Hindlimb muscle (tissue), 1 donor: ENCODE results near the gene HOXB7. TPM values are rescaled to one million over a fixed set of nuclear protein-coding genes. Genes with fewer than 3 reads are reported as not detected.

ENCODE experiments used
- DNase-seq: peaks from one replicate; pipeline ENCODE4 v3.0.0-alpha.2; 2013
- polyA plus RNA-seq: library from polyadenylated mRNA; unstranded; fragments of 120-200 nt; gene quantifications from one replicate; pipeline ENCODE4 v1.2.1, GENCODE V29; 2013; ENCODE audit not compliant: insufficient read length

Gene HOXB7
- polyA plus RNA-seq, 1 donor, result 3.0 TPM

DNA sequence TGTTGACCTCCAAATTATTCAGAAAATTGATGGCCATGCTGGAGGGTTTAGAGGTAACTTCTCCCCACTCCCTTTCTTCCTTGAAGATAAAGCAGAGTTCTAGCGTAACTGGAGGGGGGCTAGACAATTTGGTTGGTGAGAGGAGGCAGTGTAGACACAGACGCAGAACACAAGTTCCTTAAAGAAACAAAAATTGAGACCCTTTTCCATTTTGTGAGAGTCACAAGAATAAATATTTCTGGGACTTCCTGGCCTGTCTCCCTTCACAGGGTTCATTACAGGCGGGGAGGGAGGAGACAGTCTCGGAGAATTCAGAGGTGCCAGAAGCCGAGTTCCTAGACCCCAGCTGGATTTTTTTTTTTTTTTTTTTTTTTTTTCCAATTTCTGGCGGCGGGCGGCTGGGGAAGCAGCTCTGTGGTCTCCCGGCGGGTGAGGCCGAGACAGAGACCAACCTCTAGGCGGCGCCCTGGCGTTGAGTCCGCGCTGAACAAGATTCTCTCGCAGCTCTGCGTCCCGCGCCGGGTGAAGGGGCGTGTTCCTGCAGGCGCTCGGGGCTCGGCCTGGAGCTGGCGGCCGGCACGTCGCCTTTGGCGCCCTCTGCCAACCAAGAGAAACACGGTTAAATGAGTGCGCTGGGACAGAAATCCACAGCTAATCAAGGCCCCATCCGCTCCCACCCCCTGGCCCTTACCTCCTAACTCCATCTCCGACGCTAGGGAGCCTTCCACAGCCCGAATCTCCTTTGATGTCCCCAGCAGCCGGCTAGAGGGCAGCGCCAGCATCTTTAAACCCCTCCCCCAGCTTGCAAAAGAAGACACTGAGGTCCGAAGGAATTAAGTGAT lies 25.6 kb upstream of the HOXB7 start:
- DNase-seq, result no peak

DNA sequence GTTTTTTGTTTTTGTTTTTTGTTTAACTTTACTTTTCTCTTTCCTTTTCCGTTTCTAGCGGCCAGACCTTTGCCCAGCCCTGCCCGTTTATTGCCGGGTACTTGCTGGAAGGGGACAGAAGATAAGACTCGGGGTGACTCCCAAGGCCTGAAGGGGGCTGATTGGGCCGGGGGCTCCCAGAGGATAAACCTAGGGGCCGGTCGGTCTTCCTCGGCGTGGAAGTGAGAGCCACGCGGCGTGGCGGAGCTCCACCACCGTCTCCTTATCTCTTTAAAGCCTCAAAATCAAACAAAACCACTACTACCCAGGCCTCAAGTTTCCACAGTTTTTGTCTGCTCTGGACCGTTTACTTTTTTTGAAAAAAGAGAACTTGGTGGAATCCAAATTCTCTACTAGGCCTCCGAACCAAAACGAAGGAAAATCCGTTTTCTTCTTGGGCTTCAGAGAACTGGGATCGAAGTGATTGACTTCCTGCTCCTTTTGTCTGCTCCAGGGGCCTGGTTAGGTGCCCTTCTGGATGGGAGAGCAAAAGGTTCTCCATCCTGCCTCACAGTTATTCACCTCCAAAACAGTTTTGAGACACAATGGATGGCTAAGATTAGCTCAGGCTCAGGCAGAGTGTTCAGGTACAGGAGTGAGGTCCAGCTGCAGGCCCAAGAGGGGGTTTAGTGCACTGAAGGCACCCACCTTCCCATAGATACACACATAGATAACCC lies 23.8 kb upstream of the HOXB7 start:
- DNase-seq, result no peak

DNA sequence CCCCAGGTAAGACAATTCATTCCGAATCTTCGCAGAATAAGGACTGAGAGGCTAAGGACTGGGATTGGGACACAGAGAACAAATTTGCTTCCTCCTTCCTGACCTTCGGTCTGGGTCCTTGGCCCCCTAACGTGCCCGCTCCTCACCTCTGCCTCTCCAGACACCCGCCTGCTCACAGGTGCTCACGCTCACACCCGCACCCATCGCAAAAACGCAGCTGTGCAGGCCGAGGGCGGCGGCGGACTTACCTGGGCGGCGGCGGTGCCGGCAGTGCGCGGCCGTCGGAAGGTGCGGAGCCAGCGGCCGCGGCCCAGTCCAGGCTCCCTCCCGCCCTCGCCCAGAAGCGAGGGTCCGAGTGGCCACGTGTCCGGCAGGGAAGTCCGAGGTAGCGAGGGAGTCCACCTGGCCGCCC lies 22.5 kb upstream of the HOXB7 start:
- DNase-seq, result no peak

- no peak for DNase-seq
These were observed 21.9 kb upstream of the HOXB7 start for GRCh38 chr17:48632579-48633265.

GRCh38 chr17:48631693-48632578 lies 21.1 kb upstream of the HOXB7 start:
- no peak for DNase-seq

- DNase-seq, result no peak
These were observed 20.3 kb upstream of the HOXB7 start for GRCh38 chr17:48630925-48631692.

DNA sequence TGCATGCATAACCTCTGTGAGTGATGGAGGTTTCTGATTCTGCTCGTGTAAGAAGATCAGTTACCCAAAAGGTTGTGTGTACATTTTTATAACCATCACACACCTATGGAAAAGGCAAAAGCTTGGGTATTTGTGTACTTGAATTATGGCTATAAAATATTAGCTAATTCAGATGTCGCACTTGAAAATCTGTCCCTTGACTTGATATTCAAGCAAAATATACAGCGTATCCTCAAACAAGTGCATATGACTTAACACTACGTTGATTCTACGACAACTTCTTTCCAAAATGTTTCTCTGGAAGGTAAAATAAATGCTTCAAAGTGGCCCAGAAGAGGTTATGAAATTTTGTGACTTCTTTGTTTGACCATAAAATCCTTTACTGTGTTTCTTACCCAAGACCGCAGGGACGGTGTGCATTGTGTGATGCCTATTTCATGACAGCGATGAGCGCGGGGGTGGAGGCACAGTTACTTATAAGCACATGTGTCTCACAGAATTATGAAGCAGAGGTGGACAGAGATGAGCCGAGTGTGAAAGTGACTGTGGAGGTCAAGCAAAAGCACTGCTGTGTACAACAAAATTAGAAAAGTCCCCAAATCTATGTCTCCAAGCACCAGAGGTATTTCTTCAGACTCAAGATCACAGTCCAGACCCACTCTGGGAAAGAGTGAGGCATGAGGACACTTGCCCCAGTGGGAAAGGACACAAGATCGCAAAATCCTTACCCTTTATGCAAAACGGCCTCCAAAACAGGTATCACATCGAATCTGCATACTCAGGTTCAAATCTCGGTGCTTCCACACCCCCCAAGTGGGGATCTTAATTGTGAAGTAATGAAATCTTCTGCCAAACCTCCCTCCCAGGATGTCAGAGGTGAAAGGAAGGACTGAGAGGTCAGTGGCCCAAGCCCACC lies 19.4 kb upstream of the HOXB7 start:
- no peak for DNase-seq

- no peak for DNase-seq
These were observed 18.6 kb upstream of the HOXB7 start for GRCh38 chr17:48629411-48629759.

- DNase-seq, result no peak
These were observed 18.0 kb upstream of the HOXB7 start for GRCh38 chr17:48628649-48629410.

DNA sequence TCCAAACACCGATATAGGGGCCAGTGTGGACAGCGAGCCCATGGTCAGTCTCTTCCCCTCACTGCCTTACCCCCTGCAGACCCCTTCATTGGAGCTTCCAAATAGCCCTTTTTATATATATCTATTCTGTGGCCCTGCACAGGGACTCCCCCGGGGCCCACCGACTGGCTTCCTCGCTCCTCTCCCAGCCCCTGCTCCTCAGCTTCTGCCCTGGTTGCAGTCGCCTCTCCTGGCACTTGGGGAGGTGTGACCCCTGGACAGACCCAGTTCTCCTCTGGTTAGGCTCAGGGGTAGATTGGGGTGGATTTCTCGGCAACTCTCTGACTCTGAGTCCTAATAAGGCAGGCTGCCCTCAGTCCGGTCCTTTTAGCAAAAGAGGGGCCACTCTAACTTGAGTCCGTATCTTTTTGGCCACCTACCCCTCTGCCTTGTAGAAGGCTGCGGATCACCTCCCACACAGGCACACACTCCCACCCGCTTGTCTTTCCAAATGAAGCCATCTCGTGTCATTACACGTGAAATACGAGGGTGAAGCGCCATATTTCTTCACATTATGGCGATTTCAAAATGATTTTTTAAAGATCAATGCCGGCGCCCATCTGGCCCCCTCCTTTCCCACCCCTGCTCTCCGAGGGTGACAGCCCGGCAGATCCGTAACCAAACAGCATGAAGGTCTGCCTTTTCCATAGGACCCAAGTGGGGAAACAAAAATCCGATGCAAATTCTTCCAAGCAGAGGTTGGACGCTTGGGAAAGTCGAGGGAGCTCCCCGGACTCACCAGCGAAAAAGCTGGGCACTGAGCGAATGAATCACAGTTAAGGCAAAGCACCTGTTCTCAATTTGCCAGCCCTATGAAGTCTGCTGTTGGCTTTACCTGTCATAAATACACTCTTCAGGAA lies 17.1 kb upstream of the HOXB7 start:
- no peak for DNase-seq

- no peak for DNase-seq
These were observed 16.3 kb upstream of the HOXB7 start for GRCh38 chr17:48627118-48627597.

GRCh38 chr17:48626245-48627117 lies 15.7 kb upstream of the HOXB7 start, which contains the start of gene HOXB9:
TSS of gene HOXB9 (minus strand) at chr17:48626358. CDS start at chr17:48626269, 89 bp downstream.
- DNase-seq, result no peak

DNA sequence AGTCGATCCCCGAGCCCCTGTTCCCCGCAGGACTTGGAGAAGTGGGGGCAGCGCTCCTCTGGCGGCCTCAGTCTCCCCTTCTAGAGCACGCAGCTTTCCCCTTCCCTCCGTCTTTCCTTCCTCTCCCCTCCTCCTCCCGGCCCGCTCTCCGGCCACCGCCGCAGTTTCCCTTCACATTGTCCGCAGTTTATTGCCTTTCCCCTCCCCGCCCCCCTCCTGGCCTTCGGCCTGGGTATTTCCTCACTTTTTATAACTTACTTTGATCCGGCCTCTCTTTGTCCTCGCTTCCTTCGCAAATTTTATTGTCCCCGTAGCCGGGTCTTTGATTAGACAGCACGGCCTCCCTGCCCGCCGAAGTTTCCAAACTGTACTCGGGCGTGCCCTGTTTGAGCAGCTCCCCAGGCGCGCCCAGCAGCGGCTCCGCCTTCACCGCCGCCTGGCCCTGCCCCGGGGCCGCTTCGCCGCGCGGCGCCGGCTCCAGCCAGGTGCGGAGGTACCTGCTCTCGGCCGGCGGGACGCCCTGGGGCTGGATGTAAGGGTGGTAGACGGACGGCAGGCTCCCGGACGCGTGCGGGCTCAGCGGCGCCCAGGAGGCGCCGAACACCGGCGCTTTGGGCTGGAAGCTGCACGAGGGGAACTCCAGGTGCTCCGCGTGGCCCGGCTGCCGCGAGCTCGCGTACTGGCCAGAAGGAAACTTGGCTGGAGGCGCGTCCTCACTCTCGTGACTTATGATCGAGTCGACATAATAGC lies 14.9 kb upstream of the HOXB7 start:
- DNase-seq, result no peak

DNA sequence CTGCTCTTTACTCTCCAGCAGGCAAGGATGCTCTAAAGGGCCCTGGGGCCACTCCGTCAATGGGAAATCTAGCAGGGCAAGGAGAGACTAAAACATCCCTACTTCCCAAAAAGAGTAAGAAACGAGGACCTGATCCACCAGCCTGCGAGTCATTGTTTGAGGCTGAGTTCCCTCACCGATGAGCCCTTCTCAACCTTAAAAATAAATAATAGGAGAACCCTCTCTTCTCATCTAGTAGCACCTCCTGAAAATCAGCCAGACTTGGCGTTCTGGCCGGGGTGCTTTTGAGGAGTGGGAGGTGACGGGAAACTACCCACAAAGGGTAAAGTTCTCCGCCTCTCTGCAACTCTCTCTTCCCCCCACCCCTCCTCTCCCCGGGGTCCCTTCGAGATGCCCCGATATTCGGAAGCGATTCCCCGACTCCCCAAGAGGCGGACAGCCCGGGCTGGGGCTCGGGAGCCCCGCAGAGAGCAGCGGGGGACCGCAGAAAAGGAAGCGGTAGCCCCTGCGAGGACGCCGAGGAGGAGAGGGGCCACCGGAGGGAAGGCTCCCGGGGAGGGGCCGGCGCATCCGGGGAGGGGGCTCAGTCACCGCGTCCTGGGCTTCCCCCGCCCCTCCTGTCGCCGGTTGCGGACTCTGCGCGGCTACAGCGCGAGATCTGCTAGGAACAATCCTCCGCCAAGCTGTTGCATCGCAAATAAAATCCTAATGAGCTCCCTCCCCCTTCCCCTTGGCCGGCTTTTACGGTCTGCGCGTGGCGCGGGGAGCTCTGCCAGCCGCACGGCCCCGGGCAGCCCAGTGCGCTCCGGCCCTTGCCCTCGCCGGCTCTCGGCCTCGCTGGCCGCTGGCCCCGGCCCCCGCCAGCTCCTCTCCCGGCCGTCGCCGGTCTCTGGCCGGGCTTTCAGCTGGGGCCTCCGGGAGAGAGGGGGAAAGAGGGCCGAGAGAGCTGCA lies 14.0 kb upstream of the HOXB7 start:
- DNase-seq, result no peak

- no peak for DNase-seq
These were observed 13.3 kb upstream of the HOXB7 start for GRCh38 chr17:48624118-48624517.
